G401.6 (cell line): ENCODE data around the gene GNB2.

Experiments used
- FAIRE-seq: peaks from 2 replicates; lab custom pipeline; 2012; peaks lifted over from hg19 to GRCh38; lab: Jason Lieb, UNC

Gene GNB2

DNA sequence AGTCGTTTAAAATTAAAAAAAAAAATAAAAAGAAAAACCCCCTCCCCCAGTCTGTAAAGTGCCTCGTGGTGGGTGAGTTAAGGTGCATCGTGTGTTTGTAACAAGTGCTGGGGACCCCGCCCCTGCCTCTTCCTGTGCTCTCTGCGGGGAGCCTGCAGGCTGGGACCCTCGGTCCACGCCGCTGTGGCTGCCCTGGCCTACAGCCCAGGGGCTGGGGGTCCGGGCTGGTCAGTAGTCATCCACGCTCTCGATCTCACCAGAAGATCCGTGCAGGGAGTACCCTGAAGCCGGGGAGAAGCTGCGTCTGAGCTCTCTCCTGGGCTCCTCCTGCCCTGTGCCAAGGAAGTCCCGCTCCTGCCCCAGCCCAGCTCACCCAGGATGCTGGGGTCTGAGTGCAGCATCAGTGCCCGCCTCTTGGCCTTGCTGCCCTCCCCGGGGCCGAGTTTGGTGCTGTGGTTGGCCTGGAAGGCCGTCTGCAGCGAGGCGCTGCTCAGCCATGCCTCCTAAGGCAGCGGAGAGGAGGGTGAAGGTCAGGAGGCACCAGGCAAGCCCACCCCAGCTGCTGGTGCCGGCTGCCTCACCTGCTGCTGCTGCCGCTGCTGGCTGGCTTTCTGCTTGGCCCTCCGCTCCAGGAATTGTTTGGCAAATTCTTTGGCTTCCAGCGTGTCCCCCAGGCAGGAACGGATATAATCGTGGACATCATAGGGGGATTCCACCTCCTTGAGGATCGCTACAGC is 8.1 kb downstream of the GNB2 start:
- FAIRE-seq: no peak

GRCh38 chr7:100682228-100682741 is 8.7 kb downstream of the GNB2 start:
- FAIRE-seq: no peak

DNA sequence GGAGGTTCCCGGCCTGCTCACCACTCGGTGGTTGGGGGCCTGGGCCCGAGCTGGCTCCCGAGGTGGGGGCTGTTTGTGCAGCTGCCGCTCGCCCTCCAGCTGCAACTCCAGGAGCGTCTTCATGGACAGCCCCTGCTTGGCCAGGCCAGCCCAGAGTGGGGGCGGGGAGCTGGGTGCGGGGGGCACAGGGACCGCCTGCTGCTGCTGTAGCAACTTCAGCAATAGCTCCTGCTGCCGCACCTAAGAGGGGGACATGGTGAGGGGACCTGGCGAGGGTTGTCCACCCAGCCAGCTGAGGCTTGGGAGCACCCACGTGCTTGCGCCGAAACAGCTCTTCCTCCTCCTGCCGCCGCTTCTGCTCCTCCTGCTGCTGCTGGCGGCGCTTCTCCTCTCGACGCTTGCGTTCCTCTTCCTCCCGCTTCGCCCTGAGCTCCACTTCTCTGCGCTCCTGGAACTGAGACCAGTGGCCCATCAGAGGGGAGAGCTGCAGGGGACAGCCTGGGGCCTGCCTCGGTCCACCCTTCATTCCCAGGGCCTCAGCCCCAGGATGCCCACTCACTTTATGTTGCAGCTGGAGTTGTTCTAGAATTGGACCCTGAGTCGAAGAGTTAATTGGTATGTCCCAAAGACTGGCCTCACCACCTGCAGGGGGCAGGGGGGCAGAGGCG is 9.6 kb downstream of the GNB2 start:
- FAIRE-seq: no peak

GRCh38 chr7:100683659-100684533 is 10.4 kb downstream of the GNB2 start:
- no peak for FAIRE-seq

DNA sequence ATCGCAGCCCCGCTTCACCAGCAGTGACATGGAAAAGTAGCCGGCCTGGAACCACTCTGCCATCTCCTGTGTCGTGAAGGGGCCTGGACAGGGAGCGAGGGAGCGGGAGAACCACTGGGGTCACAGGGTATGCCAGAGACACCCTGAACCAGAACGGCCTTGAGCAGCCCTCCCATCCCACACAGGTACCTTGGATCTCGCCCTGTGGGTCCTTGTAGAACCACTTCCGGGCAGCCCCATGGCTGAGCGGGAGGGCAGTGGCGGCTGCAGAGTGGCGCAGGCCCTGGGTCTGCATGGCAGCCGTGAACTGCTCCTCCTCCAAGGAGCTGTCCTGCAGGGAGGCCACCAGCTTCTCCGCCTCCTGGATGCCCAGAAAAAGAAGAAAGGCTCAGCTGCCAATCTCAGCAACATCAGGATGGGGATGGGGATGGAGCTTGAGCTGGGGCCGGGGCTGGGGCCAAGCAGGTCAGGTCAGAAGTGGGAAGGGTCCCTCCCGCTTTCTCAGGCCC is 11.0 kb downstream of the GNB2 start:
- no peak for FAIRE-seq

DNA sequence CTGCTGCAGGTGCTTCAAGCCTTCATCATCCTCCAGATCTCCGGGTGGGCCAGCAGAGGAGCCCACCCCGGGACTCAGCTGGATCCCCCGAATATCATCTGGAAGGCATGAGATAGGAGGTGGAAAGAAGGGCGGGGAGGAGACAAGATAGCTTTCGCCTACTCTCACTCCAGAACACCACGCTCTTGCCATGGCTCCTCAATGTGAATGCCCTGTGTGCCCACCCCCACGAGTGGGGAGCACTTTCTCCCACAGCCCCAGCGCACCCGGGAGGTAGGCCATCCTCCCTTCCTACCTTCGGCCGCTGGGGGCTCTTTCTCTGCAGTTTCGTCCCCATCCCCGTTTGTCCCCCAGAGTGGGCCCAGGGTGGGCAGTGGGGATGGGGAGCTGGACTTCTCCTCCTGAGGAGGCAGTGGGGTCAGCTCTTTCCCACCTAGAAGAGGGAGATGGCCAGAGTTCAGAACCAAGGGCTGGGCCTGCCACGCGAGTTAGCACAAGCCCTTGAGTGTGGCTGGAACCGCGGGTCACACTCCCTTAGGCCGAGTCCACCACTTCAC is 11.6 kb downstream of the GNB2 start:
- FAIRE-seq: no peak

- FAIRE-seq: no peak
These were observed 12.1 kb downstream of the GNB2 start for GRCh38 chr7:100685631-100686145.

- FAIRE-seq: no peak
These were observed 12.8 kb downstream of the GNB2 start for GRCh38 chr7:100686201-100686821.

- no peak for FAIRE-seq
These were observed 13.3 kb downstream of the GNB2 start for GRCh38 chr7:100686822-100687211.

- no peak for FAIRE-seq
These were observed 13.7 kb downstream of the GNB2 start for GRCh38 chr7:100687261-100687660.

GRCh38 chr7:100687751-100688300 is 14.3 kb downstream of the GNB2 start:
- FAIRE-seq: no peak

DNA sequence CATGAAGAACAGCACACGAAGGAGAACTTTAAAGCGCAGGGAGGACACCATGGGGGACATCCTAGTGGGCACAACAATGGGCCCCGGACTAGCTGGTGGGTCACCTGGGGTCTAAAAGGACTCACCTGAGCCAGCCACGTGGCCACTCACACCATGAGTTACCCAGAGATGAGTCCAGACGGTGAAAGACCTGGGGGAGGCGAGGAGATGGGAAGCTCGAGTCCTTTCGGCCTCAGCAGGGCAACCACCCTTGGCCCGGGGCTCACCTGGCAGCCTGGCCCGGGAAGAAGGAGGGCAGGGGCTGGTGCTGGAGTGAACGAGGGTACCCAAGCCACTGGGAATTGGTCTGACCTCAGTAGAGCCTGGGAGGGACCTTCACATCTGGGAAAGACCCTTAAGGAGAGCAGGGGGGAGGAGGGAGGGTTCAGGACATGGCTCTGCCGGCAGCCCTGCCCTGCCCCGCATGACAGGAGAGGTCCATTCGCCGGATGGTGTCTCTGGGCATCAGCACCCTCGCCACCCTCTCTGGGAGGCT is 14.9 kb downstream of the GNB2 start:
- no peak for FAIRE-seq

DNA sequence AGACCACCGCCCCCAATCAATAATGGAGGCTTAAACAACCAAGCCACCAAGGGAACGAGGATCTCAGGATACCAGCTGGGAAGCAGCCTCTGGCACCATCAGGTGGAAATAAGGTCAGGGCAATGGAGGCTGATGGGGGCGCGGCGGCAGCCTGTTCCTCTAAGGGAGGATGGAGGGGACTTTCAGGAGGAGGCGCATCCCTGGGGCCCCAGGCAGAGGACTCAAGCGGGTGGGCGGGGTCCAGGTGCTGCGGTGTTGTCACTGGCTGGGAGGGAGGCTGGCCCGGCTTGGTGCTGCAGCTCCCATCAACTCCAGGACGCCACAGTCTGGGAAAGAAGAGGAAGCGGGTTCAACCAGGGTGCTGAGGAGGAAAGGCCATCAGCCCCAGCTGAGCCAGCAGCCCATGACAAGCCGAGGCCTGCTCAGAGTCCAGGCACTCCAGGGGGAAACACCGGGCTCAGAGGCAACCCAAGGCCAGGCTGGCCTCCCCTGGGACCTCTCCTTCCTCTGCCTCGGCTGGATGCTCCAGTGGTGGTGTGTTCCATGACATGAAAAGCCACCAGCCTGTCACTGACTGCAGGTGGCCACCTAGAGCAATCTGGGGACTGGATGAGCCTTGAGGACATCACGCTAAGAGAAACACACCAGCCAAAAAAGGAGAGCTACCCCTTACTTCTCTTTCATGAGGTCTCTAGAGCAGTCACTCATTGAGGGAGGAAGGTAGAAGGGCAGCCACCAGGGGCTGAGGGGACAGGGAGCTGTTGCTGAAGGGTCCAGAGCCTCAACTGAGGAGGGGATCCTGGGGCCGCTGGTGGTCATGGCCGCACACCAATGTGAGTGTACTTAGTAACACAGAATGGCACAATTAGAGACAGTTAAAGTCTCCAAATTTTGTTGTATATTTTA is 15.9 kb downstream of the GNB2 start:
- FAIRE-seq: no peak

DNA sequence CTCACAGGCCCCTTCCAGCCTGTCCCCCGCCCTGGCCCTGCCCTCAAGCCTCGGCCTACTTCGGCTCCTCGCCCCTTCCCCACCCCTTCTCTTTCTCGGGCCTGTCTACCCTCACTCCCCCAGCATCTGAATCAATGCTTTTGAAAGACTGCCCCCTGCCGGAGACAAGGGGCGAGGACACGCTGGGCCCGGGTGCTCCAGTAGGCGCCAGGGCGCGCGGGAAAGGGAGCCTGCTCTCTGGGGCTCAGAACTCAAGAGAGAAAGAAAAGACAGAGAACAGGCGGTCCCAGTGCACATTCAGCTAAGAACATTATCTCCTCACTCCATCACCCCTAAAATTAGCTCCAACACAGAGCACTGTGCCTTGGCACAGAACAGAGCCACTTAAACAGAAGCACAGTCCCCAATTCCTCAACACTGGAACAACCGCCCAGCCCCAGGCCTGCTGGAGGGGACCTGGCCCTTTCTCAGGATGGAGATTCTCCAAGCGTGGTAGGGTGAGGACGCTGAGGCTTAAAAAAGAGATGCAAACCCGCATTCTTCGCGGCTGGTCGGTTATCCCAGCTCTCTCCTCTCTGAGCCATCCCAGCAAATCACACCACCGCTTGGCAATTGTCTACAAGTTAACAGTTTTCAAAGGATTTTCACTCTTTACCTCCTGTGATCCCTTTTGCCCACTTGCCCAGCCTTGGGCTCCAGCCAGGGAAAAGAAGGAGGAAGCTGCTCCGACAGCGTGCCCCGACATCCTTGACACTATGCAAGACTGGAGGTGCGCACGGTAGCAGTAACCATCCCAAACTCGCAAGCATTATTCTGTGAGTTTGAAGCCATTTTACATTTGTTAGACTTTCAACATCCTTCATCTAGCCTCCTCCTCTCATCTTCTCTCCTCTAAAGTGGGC is 18.4 kb downstream of the GNB2 start:
- FAIRE-seq: peak; percentile 81

GRCh38 chr7:100692578-100692961 is 19.0 kb downstream of the GNB2 start:
- FAIRE-seq: no peak

DNA sequence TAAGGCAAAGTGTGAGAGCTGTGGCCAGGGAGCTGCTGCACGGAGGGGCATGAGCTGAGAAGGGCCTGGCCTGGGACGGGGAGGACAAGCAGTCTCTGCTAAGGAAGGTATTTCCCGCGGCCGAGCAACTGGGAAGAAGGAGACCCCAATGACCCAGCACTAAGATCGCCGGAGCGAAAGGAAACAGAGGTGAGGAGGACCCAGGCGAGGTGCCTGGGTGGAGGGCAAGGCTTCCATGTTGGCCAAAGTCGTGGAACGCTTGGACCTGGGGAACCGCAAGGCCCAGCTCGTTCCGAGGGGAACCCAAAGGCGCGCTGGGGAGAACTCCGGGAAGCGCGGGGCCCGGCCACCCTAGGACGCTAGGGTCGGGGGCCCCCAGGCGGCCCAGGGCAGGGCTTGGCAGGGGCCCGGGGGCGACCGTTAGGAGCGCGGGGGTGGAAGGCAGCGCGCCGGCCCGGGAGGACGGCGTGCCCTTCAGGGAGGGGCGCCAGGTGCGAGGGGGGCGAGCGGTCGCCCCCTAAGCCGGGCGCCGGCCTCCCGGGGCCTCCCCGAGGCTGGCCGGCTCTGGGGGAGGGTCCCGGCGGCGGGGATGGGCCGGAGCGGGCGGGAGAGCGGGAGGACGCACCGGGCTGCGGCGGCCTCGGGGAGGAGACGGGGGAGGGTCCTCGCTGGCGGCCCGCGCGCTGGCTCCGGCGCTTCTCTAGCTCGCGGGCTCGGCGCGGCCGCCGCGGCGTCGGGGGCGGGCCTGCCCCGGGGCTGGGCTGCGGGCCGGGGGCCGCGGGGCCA is 20.0 kb downstream of the GNB2 start:
- no peak for FAIRE-seq

DNA sequence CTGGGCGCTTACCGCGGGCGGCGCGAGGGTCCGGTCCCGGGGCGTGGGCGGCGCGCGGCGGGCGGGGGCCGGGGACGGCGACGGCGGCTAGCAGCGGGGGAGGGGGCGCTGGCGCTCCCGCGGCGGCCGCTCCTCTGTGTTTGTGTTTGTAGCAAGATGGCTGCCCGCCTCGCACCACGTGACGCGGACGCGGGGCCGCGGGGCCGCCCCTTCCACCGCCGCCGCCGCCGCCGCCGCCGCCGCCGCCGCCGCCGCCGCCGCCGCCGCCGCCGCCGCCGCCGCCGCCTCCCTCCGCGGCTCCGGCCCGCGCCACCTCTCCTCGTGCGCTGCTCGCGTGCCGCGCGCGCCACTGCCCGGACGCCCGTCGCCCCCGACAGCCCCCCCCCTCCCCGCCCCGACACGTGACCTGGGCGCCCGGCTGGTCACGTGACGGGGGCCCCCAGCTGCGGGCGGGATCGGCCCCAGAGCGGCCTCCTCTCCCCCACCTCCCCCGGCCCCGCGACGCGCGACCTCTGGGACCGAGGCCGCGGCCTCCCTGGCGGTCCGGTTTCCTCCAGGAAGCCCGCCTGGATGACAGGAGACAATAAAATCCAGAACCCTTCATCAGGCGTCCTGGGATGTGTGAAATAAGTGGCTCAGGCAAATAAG is 20.7 kb downstream of the GNB2 start, which contains the start of gene GIGYF1:
Gene GIGYF1, minus strand, starts transcription at position 153 of the 648 bp plus-strand sequence. CDS start 6,012 bp downstream, outside the sequence.
- no peak for FAIRE-seq
